ENCODE results near the gene PDE4A. TPM values are rescaled to one million over a fixed set of nuclear protein-coding genes. Genes with fewer than 3 reads are reported as not detected.

The PDE4A gene
- total and polyA plus RNA-seq, 2 donors (not counting 3 experiments of a cell fraction or from before 2014, with no cell fraction given) = 3.8 to 10.0 TPM

- dilution Hi-C loops (cut with MboI; ENCODE audit: extremely low pct_ligation_motif_present, low sequenced_read_pairs) (no loop called here), intact Hi-C loops (cut with micrococcal nuclease) (loop anchor here (10.0 kb wide), 1 partner anchor 586 kb away; no protein-coding TSS in a partner anchor)
- Histone ChIP-seq H3K4me1 (ENCODE audit: control insufficient read depth, extremely low read depth, insufficient read depth, low read length) (no peaks in the 10 kb centered on the region), H3K79me2 (ENCODE audit: control insufficient read depth, insufficient read depth, low read length) (no peaks in the 10 kb centered on the region), H3K27ac (ENCODE audit: insufficient read depth, low read depth, low read length) (no peak overlapping the region), H3K9ac (replicated peaks; ENCODE audit: extremely low read depth, insufficient read depth, low read length) (no peak overlapping the region), H3K36me3 (ENCODE audit: control insufficient read depth in 2 of 2, extremely low read depth in 1 of 2, insufficient read depth in 2 of 2, low read length in 2 of 2) (no peaks in the 10 kb centered on the region), H3K4me2 (ENCODE audit: insufficient read depth, low read length) (no peak overlapping the region), H4K20me1 (replicated peaks; ENCODE audit: control insufficient read depth, extremely low read depth, insufficient read depth, low read length) (no peaks in the 10 kb centered on the region), H3K27me3 (ENCODE audit: control insufficient read depth in 2 of 2, insufficient read depth in 2 of 2, low read length in 2 of 2) (peaks cover 7 to 13% of the 10 kb centered on the region in 2 experiments), H3K9me3 (replicated peaks; ENCODE audit: control insufficient read depth, insufficient read depth, low read length) (no peaks in the 10 kb centered on the region), H2AFZ (ENCODE audit: low read depth, low read length) (no peak overlapping the region), H3K9me1 (replicated peaks; ENCODE audit: control insufficient read depth, extremely low read depth, insufficient read depth, low read length) (no peaks in the 10 kb centered on the region), H3K4me3 (replicated peaks in 1 of 3; ENCODE audit: insufficient read depth in 1 of 3, low read depth in 1 of 3, low read length in 3 of 3) (no peak overlapping the region)
- DNase-seq (ENCODE audit: low read depth, low spot score) (no peak), FAIRE-seq (no peak)
- TF ChIP-seq CTCF (IDR thresholded peaks at IDR 0.05; ENCODE audit: extremely low read depth in 1 of 2, insufficient read depth in 1 of 2, low read depth in 1 of 2, low read length in 2 of 2) = no peak
- no peak for TF ChIP-seq JUN (IDR thresholded peaks at IDR 0.05; ENCODE audit: borderline replicate concordance, insufficient read depth, insufficient read length, low read depth)
- no peak for TF ChIP-seq FOS (IDR thresholded peaks at IDR 0.05; ENCODE audit: borderline replicate concordance, insufficient read depth, low read length)
- TF ChIP-seq MAX (IDR thresholded peaks at IDR 0.05; ENCODE audit: insufficient read depth, insufficient read length) = no peak
- TF ChIP-seq MYC (IDR thresholded peaks at IDR 0.05; ENCODE audit: low read depth, low read length) = no peak
- POLR2A ChIA-PET = no interaction called here
- no TSS peak for BruUV-seq (replicated peaks)
- CTCF ChIA-PET = interaction anchor here (0.9 to 2.9 kb wide), 5 partner anchors 9 to 191 kb away, joined by 3 to 23 read pairs (median 5); partner anchors contain the start of gene S1PR5
These were observed 88.4 kb downstream of the PDE4A start for GRCh38 chr19:10508707-10509106.

All from endothelial cell of umbilical vein (primary cell).